Measurements from ENCODE around the gene THEM4.
"Not testable (repeated sequence)": the region's sequence is repeated elsewhere in the genome, so short reads cannot be mapped to it uniquely, and the experiment has no call there.

THEM4 gene

GRCh38 chr1:151934048-151934493 lies 24.8 kb upstream of the THEM4 start:
- no peak for DNase-seq (ENCODE audit: low read depth, low spot score)

- no peak for DNase-seq (ENCODE audit: low read depth, low spot score)
Observed at GRCh38 chr1:151924691-151925587, 15.6 kb upstream of the THEM4 start.

GRCh38 chr1:151923422-151923821 lies 14.1 kb upstream of the THEM4 start:
- DNase-seq (ENCODE audit: low read depth, low spot score) = no peak

GRCh38 chr1:151920149-151920548 lies 10.8 kb upstream of the THEM4 start:
- no peak for DNase-seq (ENCODE audit: low read depth, low spot score)

- no peak for DNase-seq (ENCODE audit: low read depth, low spot score)
Observed at GRCh38 chr1:151918819-151919610, 9.7 kb upstream of the THEM4 start.

GRCh38 chr1:151918156-151918555 lies 8.8 kb upstream of the THEM4 start:
- DNase-seq (ENCODE audit: low read depth, low spot score) = no peak

GRCh38 chr1:151916726-151917370 lies 7.5 kb upstream of the THEM4 start:
- DNase-seq (ENCODE audit: low read depth, low spot score) = no peak

- no peak for DNase-seq (ENCODE audit: low read depth, low spot score)
Observed at GRCh38 chr1:151915061-151915686, 5.9 kb upstream of the THEM4 start.

GRCh38 chr1:151914076-151914475 lies 4.8 kb upstream of the THEM4 start:
- no peak for DNase-seq (ENCODE audit: low read depth, low spot score)

GRCh38 chr1:151912973-151913372 lies 3.7 kb upstream of the THEM4 start:
- DNase-seq (ENCODE audit: low read depth, low spot score) = no peak

GRCh38 chr1:151908228-151908691 lies 1.1 kb downstream of the THEM4 start:
- DNase-seq (ENCODE audit: low read depth, low spot score) = no peak

GRCh38 chr1:151907363-151908139 lies 1.8 kb downstream of the THEM4 start:
- no peak for DNase-seq (ENCODE audit: low read depth, low spot score)

GRCh38 chr1:151906324-151906645 lies 3.0 kb downstream of the THEM4 start:
- DNase-seq (ENCODE audit: low read depth, low spot score) = not testable (repeated sequence)

- not testable (repeated sequence) for DNase-seq (ENCODE audit: low read depth, low spot score)
Observed at GRCh38 chr1:151905443-151906323, 3.6 kb downstream of the THEM4 start.

GRCh38 chr1:151905070-151905442 lies 4.3 kb downstream of the THEM4 start:
- DNase-seq (ENCODE audit: low read depth, low spot score) = no peak

GRCh38 chr1:151902858-151903257 lies 6.5 kb downstream of the THEM4 start:
- no peak for DNase-seq (ENCODE audit: low read depth, low spot score)

GRCh38 chr1:151900804-151901203 lies 8.5 kb downstream of the THEM4 start:
- not testable (repeated sequence) for DNase-seq (ENCODE audit: low read depth, low spot score)

GRCh38 chr1:151898519-151898991 lies 10.8 kb downstream of the THEM4 start:
- no peak for DNase-seq (ENCODE audit: low read depth, low spot score)

GRCh38 chr1:151897991-151898431 lies 11.3 kb downstream of the THEM4 start:
- DNase-seq (ENCODE audit: low read depth, low spot score) = no peak

Measured in brain pericyte (primary cell).